Jurkat, Clone E6-1 (cell line): Measurements from ENCODE around the gene PMM2.

Experiments used
- DNase-seq: peaks from one replicate; pipeline ENCODE4 v3.0.0-alpha.2; 2011; ENCODE audit warnings: low read depth, low spot score
- H3K4me3 ChIP-seq: 2 replicates; pipeline ENCODE4 v1.5.1; 2011; ENCODE audit warnings: mild to moderate bottlenecking, low read length, control low read depth, moderate library complexity

Gene PMM2

GRCh38 chr16:8847145-8847544, 49.5 kb downstream of the PMM2 start:
- DNase-seq: no peak
- H3K4me3 ChIP-seq: no peak overlapping the region

GRCh38 chr16:8847623-8848022, 50.0 kb downstream of the PMM2 start:
- no peak for DNase-seq

GRCh38 chr16:8848231-8848938, 50.7 kb downstream of the PMM2 start:
- DNase-seq: no peak
- H3K4me3 ChIP-seq: no peak overlapping the region

More at GRCh38 chr16:8847623-8848022, 50.0 kb downstream of the PMM2 start:
- no peak overlapping the region for H3K4me3 ChIP-seq

GRCh38 chr16:8848939-8849391, 51.3 kb downstream of the PMM2 start:
- DNase-seq: no peak

GRCh38 chr16:8849411-8850011, 51.9 kb downstream of the PMM2 start:
- no peak for DNase-seq
- H3K4me3 ChIP-seq: no peak overlapping the region

More at GRCh38 chr16:8848939-8849391, 51.3 kb downstream of the PMM2 start:
- H3K4me3 ChIP-seq: no peak overlapping the region

- H3K4me3 ChIP-seq: no peak overlapping the region
- no peak for DNase-seq
Measured at GRCh38 chr16:8850279-8850885, 52.7 kb downstream of the PMM2 start.

GRCh38 chr16:8851761-8852403, 54.2 kb downstream of the PMM2 start:
- no peak for DNase-seq

GRCh38 chr16:8852534-8852933, 54.9 kb downstream of the PMM2 start:
- H3K4me3 ChIP-seq: no peak overlapping the region
- no peak for DNase-seq

More at GRCh38 chr16:8851761-8852403, 54.2 kb downstream of the PMM2 start:
- H3K4me3 ChIP-seq: no peak overlapping the region

GRCh38 chr16:8853150-8853549, 55.5 kb downstream of the PMM2 start:
- no peak overlapping the region for H3K4me3 ChIP-seq
- DNase-seq: no peak

- no peak overlapping the region for H3K4me3 ChIP-seq
- no peak for DNase-seq
Measured at GRCh38 chr16:8853611-8854010, 56.0 kb downstream of the PMM2 start.

- no peak for DNase-seq
- no peak overlapping the region for H3K4me3 ChIP-seq
Measured at GRCh38 chr16:8854298-8854948, 56.8 kb downstream of the PMM2 start.

- no peak overlapping the region for H3K4me3 ChIP-seq
- DNase-seq: no peak
Measured at GRCh38 chr16:8855051-8855786, 57.6 kb downstream of the PMM2 start.

- DNase-seq: no peak
Measured at GRCh38 chr16:8855972-8856371, 58.3 kb downstream of the PMM2 start.

GRCh38 chr16:8858994-8859912, 61.6 kb downstream of the PMM2 start:
- no peak for DNase-seq
- H3K4me3 ChIP-seq: no peak overlapping the region

More at GRCh38 chr16:8855972-8856371, 58.3 kb downstream of the PMM2 start:
- H3K4me3 ChIP-seq: no peak overlapping the region

- DNase-seq: no peak
- H3K4me3 ChIP-seq: no peak overlapping the region
Measured at GRCh38 chr16:8859913-8860881, 62.6 kb downstream of the PMM2 start.

GRCh38 chr16:8861563-8862308, 64.1 kb downstream of the PMM2 start:
- no peak for DNase-seq
- no peak overlapping the region for H3K4me3 ChIP-seq
